Measurements from ENCODE around the gene TBL1XR1. TPM values are rescaled to one million over a fixed set of nuclear protein-coding genes. Genes with fewer than 3 reads are reported as not detected.

TBL1XR1 gene
- total RNA-seq, 4 donors from 2014 or later, result 55.6 to 281 (median 102) TPM

- no peaks in the 10 kb centered on the region for H3K36me3 ChIP-seq
- DNase-seq, result no peak
- H3K4me1 ChIP-seq, result peaks cover 0 to 10% of the 10 kb centered on the region in 2 donors
- intact Hi-C loops (cut with DNase I; ENCODE audit: low total_unique reads), result no loop called here
- no peak overlapping the region for H3K27ac ChIP-seq
- H3K27me3 ChIP-seq, result no peaks in the 10 kb centered on the region
- H3K9me3 ChIP-seq, result peaks cover 0 to 6% of the 10 kb centered on the region in 2 donors
- TF ChIP-seq CTCF (IDR thresholded peaks at IDR 0.05) (no peak), POLR2A (IDR thresholded peaks at IDR 0.05) (no peak)
- H3K4me3 ChIP-seq, result no peak overlapping the region
Observed at GRCh38 chr3:177093966-177094365, 103.3 kb downstream of the TBL1XR1 start.

GRCh38 chr3:177089901-177090300, 107.4 kb downstream of the TBL1XR1 start:
- no peak for TF ChIP-seq CTCF (IDR thresholded peaks at IDR 0.05)
- TF ChIP-seq POLR2A (IDR thresholded peaks at IDR 0.05), result no peak
- peaks cover 0 to 6% of the 10 kb centered on the region in 2 donors for H3K9me3 ChIP-seq
- H3K36me3 ChIP-seq, result no peaks in the 10 kb centered on the region
- H3K27me3 ChIP-seq, result no peaks in the 10 kb centered on the region
- H3K4me3 ChIP-seq, result no peak overlapping the region
- H3K27ac ChIP-seq, result no peak overlapping the region
- H3K4me1 ChIP-seq, result no peaks in the 10 kb centered on the region
- no peak for DNase-seq
- intact Hi-C loops (cut with DNase I; ENCODE audit: low total_unique reads), result no loop called here

GRCh38 chr3:177089110-177089509, 108.2 kb downstream of the TBL1XR1 start:
- Histone ChIP-seq H3K27ac (no peak overlapping the region), H3K4me1 (no peaks in the 10 kb centered on the region), H3K4me3 (no peak overlapping the region), H3K9me3 (peaks cover 0 to 6% of the 10 kb centered on the region in 2 donors), H3K27me3 (no peaks in the 10 kb centered on the region), H3K36me3 (no peaks in the 10 kb centered on the region)
- intact Hi-C loops (cut with DNase I; ENCODE audit: low total_unique reads), result no loop called here
- TF ChIP-seq CTCF (IDR thresholded peaks at IDR 0.05) (no peak), POLR2A (IDR thresholded peaks at IDR 0.05) (no peak)
- DNase-seq, result no peak

GRCh38 chr3:177085794-177086193, 111.5 kb downstream of the TBL1XR1 start:
- Histone ChIP-seq H3K4me1 (no peaks in the 10 kb centered on the region), H3K36me3 (no peaks in the 10 kb centered on the region), H3K4me3 (no peak overlapping the region), H3K9me3 (no peaks in the 10 kb centered on the region), H3K27me3 (no peaks in the 10 kb centered on the region), H3K27ac (no peak overlapping the region)
- intact Hi-C loops (cut with DNase I; ENCODE audit: low total_unique reads), result no loop called here
- no peak for TF ChIP-seq CTCF (IDR thresholded peaks at IDR 0.05)
- TF ChIP-seq POLR2A (IDR thresholded peaks at IDR 0.05), result no peak
- no peak for DNase-seq

- H3K9me3 ChIP-seq, result no peaks in the 10 kb centered on the region
- TF ChIP-seq POLR2A (IDR thresholded peaks at IDR 0.05), result no peak
- no peak for TF ChIP-seq CTCF (IDR thresholded peaks at IDR 0.05)
- H3K4me3 ChIP-seq, result no peak overlapping the region
- H3K36me3 ChIP-seq, result no peaks in the 10 kb centered on the region
- no peaks in the 10 kb centered on the region for H3K27me3 ChIP-seq
- no peaks in the 10 kb centered on the region for H3K4me1 ChIP-seq
- H3K27ac ChIP-seq, result no peak overlapping the region
- DNase-seq, result no peak
- intact Hi-C loops (cut with DNase I; ENCODE audit: low total_unique reads), result no loop called here
Observed at GRCh38 chr3:177084616-177085015, 112.7 kb downstream of the TBL1XR1 start.
